GM12872 (cell line): ENCODE measurements around the gene TEKT5.

Source experiments
- CTCF ChIP-seq: IDR thresholded peaks from 3 replicates; pipeline ENCODE4 v1.5.1; 2011; ENCODE audit warnings: low read depth, mild to moderate bottlenecking, low read length, moderate library complexity; ENCODE audit not compliant: insufficient read depth

Gene TEKT5

DNA sequence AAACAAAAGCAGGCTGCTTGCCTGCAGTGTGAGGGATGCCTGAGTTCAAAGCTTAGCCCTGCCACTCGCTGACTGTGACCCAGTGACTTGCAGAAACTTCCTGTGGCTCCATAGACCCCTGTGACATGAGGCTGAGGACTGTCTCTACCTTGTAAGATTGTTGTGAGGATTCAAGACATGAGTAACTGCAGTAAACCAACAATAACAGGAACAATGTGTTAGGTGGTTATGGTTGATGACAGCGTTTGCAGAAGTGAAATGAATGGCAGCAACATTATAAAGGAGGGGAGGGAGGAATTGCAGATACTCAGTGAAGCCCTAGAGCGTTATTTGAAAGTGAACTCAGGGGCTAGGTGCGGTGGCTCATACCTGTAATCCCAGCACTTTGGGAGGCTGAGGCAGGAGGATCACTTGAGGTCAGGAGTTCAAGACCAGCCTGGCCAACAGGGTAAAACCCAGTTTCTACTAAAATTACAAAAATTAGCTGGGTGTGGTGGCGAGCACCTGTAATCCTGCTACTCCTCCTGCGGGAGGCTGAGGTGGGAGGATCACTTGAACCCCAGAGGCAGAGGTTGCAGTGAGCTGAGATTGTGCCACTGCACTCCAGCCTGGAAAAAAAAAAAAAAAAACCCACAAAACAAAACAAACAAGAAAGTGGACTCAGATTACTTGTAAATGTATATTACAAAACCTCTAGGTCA is 80.8 kb downstream of the TEKT5 start:
- TF ChIP-seq CTCF: no peak

DNA sequence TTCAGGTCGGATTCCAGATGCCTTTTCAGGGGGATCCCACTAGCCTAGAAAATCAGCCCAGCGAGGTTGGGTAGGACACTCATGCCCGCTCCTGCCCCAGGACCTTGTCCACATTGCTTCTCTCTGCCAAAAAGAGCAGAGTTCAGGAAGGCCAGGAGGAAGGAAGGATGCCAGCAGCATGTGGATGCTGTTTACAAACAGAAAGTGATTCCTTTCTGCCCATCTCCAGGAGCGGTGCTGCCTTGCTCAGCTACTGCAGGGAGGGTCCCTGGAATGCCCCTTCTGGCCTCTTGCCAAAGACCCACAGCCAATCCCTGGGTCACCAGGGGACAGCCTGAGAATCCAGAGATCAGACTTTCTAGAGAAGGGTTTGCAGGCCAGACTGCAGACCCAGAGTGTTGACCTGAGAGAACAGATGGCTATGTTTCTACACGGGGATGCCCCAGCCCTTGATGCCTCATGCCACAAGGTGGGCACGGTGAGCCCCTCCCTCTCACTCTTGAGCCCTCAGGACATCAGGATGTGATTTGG is 82.0 kb downstream of the TEKT5 start:
- no peak for TF ChIP-seq CTCF

DNA sequence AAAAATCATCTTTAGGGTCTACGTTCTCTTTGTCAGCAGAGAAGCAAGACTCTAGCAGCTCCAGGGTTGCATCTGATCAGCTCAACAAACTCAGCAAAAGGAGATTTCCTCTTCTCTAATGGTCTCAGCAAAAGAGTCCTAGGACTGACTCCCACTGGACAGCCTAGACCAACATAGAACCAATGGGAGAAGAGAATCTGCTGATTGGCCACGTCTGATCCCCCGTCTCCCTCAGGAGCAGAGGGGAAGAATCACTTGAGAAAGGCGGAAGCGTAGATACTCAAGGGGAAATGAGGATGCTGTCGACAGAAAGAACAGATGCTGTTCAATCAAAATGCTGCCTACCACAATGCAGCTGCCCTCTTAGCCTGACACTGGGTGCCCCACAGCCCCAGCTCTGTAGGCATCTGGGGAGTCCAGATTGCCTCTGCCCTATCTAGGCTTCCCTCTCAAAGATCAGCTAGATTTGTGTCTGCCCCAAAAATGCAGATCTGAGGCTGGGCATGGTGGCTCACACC is 82.8 kb downstream of the TEKT5 start:
- no peak for TF ChIP-seq CTCF

- no peak for TF ChIP-seq CTCF
These were observed 84.1 kb downstream of the TEKT5 start for GRCh38 chr16:10610499-10611184.

DNA sequence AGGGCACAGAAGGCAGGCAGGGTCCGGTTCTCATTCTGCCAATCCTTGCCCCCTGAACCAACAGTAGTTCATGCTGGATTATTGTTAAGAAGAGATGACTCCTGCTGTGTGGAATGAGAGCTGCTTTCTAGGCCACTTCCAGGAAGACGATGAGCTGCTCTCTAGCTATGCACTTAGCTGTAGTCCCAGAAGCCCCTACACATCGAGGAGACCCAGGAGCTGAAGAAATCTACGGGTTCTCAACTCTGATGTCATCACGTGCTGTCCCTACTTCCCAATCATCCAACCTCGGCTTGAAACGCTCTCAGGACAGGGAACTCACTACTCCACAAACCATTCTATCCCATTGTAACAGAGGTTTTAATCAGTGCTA is 85.3 kb downstream of the TEKT5 start:
- TF ChIP-seq CTCF: no peak

DNA sequence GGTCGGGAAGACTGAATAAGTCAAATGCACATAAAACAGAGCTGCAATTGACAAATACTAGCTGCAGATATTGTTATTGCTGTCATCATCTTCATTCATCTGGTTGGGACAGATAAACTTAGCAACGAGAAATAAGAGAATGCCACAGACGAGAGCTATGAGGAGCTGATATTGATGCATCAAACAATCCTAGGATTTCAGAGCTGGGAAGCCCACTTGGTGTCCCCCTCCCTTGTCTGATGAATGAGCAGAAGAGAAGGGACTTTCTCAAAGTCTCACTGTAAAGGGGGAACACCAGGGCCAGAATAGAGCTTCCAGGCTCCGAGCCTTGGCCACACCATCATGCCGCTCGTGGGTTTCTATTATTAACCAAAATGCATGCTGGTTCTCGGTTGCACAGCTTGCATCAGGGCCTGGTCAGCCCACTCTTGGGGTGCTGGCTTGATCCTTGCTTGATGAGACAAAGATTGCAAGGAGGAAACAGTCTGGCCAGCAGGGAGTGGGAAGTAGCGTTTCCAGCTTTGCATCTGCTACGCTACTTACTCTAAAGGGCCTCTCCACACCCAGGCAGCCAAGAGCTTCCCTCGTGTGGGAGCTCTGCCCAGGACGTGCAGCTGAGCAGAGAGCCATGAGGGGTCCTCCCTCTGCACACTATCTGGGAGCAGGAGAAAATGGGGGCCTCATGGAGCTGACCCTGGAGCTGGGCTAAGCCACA is 85.9 kb downstream of the TEKT5 start:
- TF ChIP-seq CTCF: no peak

- no peak for TF ChIP-seq CTCF
These were observed 87.6 kb downstream of the TEKT5 start for GRCh38 chr16:10607157-10607556.
